HG03139 (cell line): ENCODE results near the gene C19orf38.

Source experiments
- ATAC-seq: cut with Tn5 transposase; IDR thresholded peaks from one replicate; pipeline ENCODE4 v1.9.1; 2021; ENCODE audit not compliant: unreplicated experiment

The C19orf38 gene

DNA sequence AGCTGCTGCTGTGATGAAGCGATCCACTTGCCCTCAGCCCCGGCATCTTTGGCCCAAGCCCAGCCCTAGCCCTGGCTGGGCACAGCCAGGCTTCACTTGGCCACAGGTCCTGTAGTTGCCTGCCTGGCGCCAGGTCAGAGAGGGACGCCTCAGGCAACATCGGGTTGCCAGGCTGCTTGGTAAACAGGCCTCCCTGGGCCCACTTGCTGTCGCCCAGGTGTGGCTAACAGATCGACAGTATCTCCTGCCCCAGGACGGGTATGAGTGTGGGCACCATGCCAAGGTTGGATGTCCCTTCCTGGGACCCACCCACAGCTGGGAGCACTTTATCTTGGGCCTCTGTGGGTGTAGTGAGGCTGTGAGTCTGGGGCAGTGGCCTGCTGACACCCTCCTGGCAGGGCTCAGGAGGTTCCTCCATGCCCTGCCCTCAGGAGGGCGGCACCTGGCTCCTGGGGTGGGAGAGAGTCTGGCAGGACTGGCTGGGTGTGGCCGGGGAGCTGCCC, 51.0 kb downstream of the C19orf38 start:
- no peak for ATAC-seq

DNA sequence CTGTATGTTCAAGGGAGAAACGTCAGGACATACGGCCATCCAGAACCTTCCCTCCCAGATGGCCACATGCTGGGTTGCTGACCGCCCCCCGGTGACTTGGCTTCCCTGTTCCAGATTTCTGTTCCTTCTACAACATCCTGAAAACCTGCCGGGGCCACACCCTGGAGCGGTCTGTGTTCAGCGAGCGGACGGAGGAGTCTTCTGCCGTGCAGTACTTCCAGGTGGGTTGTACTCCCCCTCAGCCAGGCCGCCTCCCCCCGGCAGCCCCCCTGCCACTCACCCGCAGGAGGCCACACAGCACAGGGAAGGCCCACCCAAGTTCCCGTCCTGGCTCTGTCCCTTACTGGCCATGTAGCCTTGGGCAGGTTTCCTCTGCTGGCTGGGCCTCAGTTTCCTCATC, 59.7 kb downstream of the C19orf38 start:
- ATAC-seq = no peak

DNA sequence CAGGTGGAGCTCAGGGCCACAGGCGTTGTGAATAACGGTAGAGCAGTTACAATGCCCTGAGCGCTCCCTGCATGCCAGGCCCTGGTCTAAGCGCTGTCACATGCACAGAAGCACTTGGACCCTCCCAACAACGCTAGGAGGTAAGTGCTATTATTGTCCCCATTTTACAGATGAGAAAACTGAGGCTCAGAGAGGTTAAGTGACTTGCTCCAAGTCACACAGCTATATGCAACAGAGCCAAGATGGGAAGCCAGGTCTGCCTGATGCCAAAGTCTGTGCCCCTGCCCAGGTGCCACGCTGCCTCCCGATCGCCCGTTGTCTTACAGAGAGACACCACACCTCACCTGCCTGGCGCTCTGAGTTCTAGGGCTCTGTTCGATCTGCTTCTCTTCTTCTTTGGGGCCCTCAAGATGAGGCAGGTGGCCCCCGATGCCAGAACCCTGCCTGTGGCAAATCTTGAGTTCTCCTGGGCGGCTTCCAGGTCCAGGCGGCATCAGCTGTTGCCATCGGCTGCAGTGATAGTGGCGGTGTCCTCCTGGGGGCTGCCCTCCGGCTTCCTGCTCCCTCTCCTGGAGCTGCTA, 60.3 kb downstream of the C19orf38 start:
- ATAC-seq = no peak

DNA sequence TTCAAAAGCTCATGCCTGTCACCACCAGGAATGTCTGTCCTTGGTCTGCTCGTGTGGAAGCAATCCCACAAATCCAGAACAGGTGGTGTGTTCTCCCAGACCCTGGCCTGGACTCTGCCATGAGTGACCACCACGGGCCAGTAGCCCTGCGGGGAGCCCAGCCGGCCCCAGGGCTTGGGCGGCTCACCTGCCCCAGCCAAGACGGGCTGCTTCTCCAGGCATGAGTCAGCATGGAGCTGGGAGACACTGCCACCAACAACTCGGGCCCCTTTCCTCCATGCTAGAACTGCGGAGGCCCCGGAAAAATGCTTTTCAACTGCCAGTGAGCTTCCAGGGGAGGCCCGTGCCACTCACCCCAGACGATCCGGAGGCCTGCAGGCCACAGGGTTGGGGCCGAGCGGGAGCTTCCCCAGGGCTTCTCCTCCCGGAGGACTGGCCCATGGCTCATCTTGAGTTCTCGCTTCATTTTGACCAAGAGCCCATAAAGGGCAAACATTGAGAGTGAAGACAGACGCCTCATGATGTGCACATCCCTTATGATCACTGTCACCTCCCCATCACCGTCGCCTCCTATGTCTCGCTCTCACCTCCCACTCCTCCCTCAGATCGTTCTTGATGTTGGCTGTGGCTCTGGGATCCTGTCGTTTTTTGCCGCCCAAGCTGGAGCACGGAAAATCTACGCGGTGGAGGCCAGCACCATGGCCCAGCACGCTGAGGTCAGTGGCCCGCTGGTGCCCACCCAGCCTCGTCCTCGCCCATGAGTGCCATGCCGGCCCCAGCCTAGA, 63.6 kb downstream of the C19orf38 start:
- ATAC-seq = no peak

DNA sequence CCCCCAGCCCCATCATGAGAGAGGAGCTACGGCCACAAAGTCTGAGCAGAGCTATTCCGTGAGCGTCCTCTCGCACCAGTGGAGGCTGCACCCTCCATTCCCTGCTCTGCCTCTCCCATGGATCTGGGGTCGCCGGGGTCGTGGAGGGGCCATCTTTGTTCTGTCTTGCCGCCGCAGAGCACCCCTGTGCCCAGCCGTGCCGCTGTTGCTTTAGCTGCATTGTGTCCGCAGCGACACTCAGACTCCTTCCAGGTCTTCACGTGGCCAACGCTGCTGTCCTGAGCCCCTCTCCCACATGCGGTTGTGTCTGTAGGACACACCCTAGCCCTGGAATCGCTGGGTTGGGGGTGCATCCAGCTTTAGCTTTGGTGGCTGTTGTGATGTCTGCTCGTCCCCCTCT, 64.4 kb downstream of the C19orf38 start:
- no peak for ATAC-seq

DNA sequence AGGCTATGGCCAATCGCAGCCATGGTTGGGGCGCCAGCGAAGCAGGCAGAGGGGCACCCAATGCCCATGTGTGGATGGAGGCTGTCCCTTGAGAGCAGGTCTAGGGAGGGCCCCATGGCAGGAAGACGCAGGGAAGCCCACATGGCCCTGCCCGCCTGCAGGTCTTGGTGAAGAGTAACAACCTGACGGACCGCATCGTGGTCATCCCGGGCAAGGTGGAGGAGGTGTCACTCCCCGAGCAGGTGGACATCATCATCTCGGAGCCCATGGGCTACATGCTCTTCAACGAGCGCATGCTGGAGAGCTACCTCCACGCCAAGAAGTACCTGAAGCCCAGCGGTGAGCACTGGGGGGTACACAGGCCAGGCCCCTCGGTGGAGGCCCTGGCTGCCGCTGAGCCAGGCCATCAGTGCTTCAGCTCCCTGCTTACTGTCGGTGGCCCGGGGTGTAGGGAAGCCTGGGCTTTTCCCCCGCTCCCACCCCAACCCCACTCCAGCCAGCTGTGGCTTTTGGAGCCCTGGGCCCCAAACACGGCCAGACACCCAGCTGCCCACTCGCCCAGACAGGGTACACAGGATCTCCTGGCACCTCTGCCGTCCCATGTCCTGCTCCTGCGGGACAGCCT, 65.6 kb downstream of the C19orf38 start:
- ATAC-seq = no peak

DNA sequence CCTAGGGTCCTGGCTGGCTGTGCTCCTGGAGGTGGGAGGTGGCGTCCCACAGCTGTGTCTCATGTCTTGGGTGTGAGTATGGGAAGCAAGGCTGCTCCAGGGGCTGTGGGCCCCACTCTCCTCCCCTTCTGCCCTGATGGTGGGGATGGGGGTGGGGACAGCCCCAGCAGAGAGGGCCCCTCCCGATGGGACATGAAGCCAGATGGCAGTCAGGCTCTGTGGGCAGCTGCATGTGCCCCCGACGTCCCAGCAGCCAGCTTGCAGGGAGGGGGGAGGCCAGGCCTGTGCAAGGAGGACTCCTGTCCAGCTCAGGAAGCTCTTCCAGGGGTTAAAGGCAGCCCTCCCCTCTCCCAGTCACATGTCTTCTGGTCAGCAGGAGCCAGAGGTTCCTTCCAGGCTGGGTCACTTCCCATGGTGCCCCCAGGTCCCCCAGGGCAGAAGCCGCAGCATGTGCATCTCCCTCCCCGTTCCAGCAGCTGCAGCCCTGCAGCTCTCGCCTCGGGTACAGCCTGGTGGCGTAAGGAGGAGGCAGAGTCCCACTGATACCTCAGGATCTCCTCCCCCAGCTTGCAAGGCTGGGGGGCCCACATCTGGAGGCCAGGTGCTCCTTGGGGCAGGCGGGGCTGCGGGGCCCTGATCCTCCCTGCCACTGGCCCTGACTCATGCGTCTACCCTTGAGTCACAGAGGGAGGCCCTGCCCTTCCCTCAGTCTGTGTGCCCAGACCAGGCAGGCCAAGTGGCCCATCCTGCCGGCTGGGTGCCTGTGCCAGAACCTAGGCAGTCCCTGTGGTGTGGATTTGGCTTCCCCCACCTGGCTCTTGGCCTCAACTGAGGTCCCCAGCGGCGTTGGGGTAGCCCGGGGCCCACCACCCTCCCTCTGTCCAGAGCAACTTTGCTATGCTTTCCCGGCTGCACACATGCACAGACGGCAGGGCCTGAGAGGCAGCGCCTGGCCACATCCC, 67.2 kb downstream of the C19orf38 start:
- ATAC-seq = no peak

DNA sequence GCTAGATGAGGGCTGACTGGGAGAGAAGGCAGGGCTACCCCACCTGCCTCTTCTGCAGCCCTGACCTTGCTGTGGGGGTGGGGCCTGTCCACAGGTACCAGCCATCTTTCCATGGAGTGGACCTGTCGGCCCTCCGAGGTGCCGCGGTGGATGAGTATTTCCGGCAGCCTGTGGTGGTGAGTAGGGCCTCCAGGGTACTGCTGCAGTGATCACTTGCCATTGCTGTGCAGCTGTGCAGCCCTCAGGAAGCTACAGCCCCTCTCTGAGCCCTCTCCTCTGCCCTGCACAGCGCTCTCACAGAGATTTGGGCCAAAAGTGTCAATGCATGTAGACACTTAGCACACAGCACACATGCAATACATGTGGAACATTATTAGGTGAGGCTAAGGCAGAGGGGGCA, 68.4 kb downstream of the C19orf38 start:
- ATAC-seq = no peak

DNA sequence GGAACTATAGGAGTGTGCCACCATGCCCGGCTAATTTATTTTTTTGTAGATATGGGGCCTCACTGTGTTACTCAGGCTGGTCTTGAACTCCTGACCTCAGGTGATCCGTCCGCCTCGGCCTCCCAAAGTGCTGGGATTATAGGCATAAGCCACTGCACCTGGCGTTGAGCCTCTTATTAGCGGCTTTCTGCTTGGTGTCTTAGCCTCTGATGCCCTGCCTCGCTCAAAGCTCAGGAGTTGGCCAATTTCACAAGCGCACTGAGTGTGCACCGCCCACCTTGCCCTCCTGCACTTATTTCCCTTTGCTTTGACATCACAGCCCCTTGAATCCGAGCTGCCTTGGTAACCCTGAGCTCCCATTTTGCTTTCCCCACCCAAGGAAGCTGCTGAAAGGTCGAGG, 70.1 kb downstream of the C19orf38 start:
- no peak for ATAC-seq
